T47D (cell line): ENCODE data around the gene CAD.
A peak's percentile ranks its signal among the peaks of the same experiment; 100 is the strongest.
"Not testable (repeated sequence)": the region's sequence is repeated elsewhere in the genome, so short reads cannot be mapped to it uniquely, and the experiment has no call there.

Experiments used
- DNase-seq, 2 experiments: peaks; one replicate each; pipeline versions ENCODE4 v3.0.0 to v3.0.0-alpha.2; 2011 to 2012; ENCODE audit warnings: low read depth in 1 of 2, low spot score in 1 of 2
- JUND ChIP-seq: IDR thresholded peaks from 2 replicates; pipeline ENCODE4 v1.6.1; 2012; ENCODE audit warnings: low read depth
- in situ Hi-C: cut with HindIII; loops from 2 replicates; pipeline ENCODE4 v1.10.0; 2016; ENCODE audit warnings: low sequenced_read_pairs, low pct_unique_long_range_greater_than_20kb

CAD gene

DNA sequence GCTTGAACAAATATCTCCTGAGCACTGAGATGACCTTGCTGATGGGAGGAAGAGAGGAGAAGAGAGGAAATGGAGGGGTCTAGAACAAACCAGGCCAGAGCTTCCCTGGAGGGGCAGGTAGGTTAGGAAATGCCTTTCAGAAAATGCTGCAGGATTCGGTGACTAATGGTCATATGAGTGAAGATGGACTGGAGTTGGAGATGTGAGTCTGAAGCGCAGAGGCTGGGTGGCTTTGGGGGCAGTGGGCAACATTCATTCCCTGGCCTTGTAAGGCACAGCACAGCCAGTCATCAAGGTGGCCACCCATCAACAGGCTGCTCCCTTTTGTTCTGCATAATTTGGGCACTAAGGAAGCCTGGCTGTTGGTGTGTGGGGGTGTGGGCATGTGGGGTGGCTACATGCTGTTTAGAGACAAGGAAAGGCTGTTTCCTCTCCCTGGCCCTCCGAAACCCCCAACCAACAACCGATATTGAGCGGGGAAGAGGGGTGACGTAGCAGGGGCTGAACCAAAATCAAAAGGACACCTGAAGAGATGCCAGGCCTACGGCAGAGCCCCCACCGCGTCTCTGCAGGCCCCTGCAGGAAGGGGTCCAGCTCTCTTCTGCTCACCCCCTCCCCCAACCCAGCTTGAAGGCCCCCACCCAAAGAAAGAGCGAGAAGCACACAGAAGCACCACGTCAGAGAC is 44.2 kb downstream of the CAD start:
- DNase-seq, result no peak
- TF ChIP-seq JUND, result no peak
- in situ Hi-C loops, result no loop called here

DNA sequence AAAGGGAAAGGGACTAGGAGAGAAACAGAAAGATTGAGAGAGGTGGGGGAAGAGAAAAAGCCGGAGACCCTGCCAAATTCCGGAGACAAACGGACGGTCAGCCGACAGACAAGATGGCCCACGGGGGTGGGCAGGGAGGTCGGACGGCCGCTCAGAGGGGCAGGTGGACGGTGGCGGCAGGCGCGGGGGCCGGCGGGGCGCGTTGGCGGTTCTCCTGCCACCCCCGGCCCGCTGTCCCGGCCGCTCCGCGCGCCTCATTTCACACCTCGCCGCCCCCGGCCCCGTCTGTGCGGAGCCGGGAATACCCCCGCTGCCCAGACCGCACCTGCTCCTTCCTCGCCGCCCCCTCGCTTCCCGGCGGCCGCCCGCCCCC is 44.7 kb downstream of the CAD start:
- in situ Hi-C loops, result no loop called here
- no peak for TF ChIP-seq JUND

DNA sequence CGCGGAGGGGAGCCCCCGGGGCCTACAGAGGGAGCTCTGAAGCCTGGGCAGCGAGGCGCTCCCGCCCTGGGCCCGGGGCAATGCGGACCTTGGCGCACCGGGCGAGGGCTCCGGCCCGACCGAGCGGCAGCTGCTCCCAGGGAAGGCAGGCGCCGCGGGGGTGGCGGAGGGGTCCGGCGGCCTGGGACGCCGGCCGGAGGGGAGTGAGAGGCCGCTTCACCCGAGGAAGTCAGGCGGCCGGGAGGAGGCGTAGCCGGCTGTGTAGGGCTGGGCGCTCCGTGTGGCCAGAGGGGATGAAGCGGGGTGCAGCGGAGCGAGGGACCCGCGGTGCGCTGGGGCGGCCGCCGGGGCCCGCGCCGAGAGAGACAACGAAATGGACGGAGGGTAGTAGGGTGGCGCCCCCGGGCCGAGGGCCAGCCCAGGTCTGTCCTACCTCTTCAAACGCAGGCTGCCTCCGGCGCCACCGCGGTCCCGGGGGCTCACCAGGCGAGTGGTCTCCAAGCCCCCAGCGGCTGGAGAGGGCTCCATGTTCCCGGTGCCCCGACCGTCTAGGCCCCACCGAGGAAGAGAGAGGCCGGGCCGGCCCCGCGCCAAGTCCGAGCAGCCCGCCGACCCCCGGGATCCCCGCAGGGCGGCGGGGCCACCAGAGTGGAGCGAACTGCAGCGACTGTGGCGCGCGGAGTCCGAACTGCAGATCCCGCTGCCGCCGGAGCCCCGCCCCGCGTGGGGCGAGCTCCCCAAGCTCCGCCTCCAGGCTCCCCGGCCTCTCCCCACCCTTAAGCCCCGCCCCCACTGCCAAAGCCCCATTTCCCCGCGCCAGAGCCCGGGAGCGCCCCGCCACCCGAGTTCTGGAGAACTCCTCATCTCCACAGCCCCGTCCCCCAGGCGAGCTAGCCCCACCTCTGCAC is 45.5 kb downstream of the CAD start, which contains the start of gene SLC30A3:
Gene SLC30A3, minus strand, starts transcription at position 669 of the 908 bp plus-strand sequence. Its CDS starts 141 bp downstream, at position 528.
- in situ Hi-C loops, result no loop called here
- DNase-seq, result peak; percentile 57 to 94
- TF ChIP-seq JUND, result no peak

More for the DNA sequence above, 44.7 kb downstream of the CAD start:
- DNase-seq, result no peak

DNA sequence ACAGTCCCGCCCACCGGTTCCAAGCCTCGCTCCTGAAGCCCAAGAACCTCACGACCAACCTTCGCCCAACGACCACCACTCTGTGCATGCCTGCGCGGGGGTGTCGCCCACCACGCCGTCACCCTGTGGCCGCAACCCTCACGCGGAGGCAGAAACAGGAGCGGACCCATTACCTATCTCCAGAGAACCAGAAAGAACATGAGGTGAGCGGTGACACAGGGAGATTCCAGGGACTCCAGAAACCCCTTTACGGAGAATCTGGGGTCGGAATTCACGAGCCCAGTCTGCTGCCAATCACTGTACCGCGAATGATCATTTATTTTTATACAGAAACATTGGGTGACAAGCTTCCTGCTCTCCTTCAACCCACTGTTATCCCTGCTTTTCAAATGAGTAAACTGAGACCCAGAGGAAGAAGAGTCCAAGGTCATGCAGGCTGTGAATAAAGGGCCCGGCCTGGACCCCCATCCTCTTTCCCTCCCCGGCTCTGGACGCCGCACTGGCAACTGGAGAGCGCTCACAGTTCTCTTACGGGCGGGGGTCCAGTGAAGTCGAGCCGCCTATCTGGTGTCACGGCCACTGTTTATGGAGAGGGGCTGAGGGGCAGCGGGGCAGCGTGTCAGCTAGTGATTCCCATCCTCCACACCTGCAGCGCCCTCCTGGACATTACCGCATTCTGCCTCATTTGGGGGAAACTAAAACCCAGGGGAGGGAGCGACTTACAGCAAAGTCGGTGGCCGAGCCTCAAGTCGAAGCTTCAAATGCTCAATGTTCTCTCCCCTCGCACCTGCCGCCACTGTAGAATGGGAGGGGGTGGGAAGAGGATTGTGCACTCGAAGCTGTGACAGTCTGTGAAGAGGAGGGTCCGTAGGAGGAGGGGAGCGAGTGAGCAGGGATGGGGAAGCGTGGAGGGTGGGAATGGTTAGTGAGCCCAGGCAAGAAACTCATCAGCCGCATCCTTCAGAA is 46.4 kb downstream of the CAD start:
- no peak for DNase-seq
- no peak for TF ChIP-seq JUND
- in situ Hi-C loops, result no loop called here

DNA sequence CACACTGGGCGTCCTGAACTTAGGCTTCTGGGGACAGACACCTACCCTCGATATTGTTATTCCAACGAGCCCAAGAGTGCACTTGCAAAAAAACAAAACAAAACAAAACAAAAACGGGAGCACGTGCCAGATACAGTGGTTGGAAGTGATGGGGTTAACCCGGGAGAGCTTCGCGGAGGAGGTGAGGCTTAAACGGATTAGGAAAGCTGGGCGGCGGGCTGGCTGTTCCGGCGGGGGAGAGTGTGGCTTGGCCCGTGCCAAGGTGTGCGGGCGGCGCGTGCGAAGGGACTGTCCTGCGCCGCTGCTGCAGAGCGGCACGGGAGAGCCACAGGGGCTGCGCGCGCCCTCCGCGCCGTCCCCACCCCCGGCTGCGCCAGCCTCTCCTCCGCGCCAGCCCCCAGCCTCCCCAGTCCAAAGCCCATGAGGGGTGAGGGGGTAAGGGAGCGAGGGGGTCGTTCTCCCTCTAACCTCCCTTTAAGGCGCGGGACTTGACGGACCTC is 47.1 kb downstream of the CAD start:
- in situ Hi-C loops, result no loop called here
- TF ChIP-seq JUND, result no peak
- no peak for DNase-seq

DNA sequence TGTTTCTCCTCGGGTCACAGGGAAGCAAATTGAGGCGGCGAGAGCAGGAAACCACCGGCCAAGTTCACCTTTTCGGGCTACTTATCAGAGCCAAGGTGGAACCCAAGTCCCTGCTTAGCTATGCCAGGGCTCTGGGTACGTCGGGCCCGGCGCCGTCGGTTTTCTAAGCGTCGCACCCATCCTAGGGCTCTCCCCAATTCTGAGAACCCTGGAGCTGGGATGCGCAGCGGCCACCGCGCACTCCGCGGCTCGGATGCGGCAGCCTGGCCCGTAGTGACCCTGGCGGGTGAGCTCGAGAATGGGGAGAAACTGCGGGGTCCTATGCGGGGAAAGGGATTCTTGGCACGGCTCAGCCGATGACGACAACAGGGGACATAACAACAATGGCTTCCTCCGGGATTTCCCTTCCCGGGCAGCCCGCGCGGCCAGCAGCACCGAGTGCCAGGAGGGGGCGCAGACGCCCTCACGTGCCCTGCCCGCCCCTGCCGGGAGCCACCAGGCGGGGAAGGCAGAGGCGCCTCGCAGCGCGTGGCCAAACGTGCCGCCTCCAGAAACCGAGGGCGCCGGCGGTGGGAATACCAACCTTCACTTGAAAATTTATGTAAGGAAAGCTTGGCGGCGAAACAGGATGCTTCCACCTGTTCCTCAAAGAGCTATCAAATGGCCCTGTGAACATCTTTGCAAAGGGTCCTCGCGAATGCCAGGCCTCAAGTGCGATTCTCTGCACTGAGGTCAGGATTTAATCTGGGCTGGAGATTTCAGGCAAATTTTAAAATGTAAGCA is 47.8 kb downstream of the CAD start:
- in situ Hi-C loops, result no loop called here
- no peak for TF ChIP-seq JUND
- DNase-seq, result peak; percentile 49 to 68

DNA sequence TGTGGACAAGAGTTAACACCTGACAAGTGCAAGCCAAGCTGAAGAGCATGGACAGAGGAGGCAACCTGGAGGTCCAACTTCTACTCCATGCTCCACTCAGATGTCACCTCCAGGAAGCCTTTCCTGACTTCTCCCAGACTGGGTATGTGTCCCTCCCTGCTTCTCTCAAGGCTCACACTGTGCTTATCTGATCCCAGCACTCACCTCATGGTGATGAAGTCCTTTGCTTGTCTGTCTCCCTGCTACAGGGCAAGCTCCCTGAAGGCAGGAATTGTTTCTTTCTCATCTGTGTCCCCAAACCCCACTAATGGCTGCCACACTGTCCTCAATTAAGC is 48.3 kb downstream of the CAD start:
- no peak for TF ChIP-seq JUND
- in situ Hi-C loops, result no loop called here
- no peak for DNase-seq

DNA sequence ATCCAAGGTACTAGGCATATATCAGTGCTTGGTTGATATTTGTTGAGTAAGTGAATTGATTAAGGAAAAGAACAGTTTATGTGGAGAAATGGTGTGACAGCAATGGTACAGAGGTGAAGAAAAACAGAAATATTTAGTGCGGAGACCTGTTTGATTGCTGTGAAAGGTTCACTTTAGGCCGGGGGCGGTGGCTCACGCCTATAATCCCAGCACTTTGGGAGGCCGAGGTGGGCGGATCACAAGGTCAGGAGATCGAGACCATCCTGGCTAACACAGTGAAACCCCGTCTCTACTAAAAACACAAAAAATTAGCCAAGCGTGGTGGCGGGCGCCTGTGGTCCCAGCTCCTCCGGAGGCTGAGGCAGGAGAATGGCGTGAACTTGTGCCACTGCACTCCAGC is 51.1 kb downstream of the CAD start:
- DNase-seq, in situ Hi-C loops: not testable (repeated sequence)

DNA sequence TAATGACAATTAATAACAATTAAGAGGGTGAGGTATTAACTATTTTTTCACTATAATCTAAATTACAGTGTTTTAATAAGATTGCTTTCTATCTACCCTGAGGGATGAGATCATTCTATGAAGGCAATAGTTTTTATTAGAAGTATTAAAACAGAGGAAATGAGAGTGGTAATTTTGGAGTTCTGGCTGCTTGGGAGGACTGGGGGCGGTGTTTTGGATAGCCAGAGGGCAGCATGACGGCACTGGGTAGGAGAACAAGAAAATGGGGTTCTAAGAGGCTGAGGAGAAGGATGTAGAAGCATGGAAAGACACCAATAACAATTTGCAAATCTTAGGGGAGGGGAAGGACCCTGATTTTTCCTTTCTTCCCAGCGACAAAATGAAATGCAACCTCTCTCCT is 53.0 kb downstream of the CAD start:
- DNase-seq, result no peak
- TF ChIP-seq JUND, result no peak
- in situ Hi-C loops, result no loop called here

DNA sequence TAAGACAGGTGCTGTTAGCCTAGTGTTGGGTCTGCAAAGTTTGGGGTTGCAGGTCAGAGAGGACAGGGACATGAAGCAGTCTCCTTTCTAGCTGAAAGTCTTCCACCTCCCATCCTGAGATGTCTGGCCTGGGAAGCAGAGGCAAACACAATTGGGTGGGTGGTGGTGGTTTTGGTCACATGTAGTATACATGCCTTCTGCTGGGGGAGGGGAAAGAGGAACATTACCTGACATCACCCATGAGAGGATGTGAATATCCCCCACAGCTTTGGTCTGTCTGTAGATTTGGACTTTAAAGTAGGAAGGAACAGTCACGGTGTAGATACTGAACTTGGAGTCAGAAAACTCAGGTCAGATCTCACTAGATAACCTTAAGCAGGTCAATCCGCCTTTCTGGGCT is 53.5 kb downstream of the CAD start:
- in situ Hi-C loops, result no loop called here
- no peak for DNase-seq
- TF ChIP-seq JUND, result no peak

DNA sequence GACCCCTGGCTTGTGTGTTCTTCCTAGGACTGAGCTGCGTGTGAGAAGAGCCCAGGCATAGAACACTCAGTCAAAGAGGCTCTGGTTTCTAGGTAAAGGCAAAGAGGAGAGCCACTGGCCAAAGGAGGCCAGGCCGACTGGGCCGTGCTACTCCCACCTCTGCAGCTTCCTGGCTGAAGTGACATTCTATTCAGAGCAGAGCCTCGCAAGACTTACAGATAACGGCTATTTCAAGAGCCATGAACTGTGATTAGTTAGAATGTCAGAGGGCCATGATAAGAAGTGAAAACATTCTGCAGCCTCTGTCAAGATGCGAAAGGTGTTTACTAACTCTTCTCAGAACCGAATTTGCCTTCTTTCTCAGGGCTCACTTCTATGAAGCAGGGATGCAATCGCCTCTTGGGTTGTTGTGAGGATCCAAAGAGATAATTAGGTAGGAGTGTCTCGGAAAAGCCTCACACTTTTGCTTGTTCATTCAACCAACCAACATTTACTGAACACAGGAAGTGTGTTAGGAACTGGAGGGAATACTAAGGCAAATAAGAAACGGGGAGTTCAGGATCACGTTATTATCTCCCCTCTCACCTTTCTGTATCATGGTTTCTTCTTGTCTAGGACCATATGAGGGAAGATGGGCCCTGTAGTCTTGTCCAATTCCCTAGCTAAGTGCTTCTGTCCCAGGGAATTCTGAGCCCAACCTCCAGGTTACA is 54.6 kb downstream of the CAD start:
- in situ Hi-C loops, result no loop called here
- DNase-seq, result no peak
- TF ChIP-seq JUND, result no peak

DNA sequence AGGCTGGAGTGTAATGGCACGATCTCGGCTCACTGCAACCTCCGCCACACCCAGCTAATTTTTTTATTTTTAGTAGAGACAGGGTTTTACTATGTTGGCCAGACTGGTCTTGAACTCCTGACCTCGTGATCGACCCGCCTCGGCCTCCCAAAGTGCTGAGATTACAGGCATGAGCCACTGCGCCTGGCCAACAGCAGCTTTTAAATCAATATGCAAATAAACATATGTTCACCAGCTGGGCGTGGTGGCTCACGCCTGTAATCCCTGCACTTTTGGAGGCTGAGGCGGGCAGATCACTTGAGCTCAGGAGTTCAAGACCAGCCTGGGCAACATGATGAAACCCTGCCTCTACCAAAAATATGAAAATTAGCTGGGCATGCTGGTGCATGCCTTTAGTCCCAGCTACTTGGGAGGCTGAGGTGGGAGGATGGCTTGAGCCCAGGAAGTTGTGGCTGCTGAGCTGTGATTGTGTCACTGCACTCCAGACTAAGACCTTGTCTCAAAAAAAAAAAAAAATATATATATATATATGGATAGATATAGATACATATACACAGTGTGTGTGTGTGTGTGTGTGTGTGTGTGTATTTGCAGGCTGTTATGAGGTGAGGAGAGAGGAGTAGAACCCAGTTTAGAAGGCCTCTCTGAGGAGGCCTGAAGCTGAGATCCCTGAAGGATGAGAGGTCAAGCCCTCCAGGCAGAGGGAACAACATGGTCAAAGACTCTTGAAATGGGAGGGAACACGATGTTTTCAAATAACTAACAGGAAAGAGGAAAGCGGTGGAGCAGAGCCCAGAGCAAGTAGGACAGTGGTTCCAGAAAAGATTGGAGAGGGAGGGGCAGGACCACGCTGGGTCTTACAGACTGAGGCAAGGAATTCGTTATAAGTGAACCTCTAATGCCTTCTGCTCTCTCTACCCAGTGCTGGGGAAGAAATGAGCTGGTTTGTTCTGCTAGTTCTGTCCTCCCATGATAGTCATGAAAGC is 55.7 kb downstream of the CAD start:
- in situ Hi-C loops, DNase-seq: not testable (repeated sequence)
